ENCODE data around the gene PRG2. TPM values are rescaled to one million over a fixed set of nuclear protein-coding genes. Genes with fewer than 3 reads are reported as not detected.

Gene PRG2
- polyA plus RNA-seq, 3 donors = 1.1 TPM; not detected in 2

DNA sequence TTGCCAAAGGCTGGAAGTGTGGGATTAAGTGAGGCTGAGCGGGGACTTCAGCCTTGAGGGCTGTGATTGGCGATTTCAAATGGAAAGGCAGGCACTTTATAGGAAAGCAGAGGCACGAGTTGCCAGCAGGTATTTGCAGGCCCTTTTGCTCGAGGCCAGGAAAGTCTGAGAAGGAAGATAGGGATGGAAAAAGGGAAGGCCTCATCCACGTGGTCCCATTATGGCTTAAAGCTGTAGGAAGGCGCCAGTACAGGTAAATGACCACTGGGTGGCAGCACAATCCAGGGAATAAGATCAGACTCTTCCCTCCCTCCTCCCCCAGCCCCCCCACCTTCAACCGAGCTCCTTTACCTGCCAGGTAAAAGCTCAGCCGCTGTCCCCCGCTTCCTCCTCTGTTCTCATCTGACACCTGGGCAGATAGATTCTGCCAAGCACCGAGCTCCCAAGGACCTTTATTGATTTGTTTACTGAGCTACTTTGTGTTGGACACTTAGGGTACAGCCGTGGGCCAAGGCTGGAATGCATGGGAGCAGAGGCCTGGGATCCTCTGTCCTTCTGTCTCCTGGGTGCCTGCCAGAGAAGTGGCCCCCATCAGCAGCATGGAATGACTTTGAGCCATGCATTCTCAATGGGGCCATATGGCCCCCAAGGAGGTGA, 44.8 kb downstream of the PRG2 start:
- Histone ChIP-seq H3K4me1 (ENCODE audit: control insufficient read depth in 1 of 2, insufficient read depth in 2 of 2, low read length in 2 of 2) (no peaks in the 10 kb centered on the region), H3K4me2 (replicated peaks; ENCODE audit: extremely low read depth, low read length, poor library complexity, severe bottlenecking) (no peak overlapping the region), H4K20me1 (ENCODE audit: insufficient read depth, low read length) (no peaks in the 10 kb centered on the region), H2AFZ (ENCODE audit: insufficient read depth, low read depth, low read length, poor library complexity, severe bottlenecking) (no peak overlapping the region), H3K36me3 (replicated peaks in 1 of 2; ENCODE audit: control insufficient read depth in 1 of 2, insufficient read depth in 2 of 2, low read length in 2 of 2) (no peaks in the 10 kb centered on the region), H3K9me3 (replicated peaks in 1 of 2; ENCODE audit: control insufficient read depth in 1 of 2, insufficient read depth in 1 of 2, low read length in 2 of 2) (no peaks in the 10 kb centered on the region), H3K27ac (ENCODE audit: low read depth in 1 of 2, low read length in 2 of 2) (no peak overlapping the region), H3K27me3 (ENCODE audit: control insufficient read depth in 2 of 2, insufficient read depth in 2 of 2, low read length in 2 of 2) (no peaks in the 10 kb centered on the region), H3K9ac (ENCODE audit: insufficient read depth, low read length, poor library complexity, severe bottlenecking) (no peak overlapping the region), H3K4me3 (replicated peaks in 1 of 3; ENCODE audit: low read depth in 2 of 3, low read length in 3 of 3) (no peak overlapping the region), H3K79me2 (ENCODE audit: insufficient read depth, low read length) (no peaks in the 10 kb centered on the region)
- Mint-ChIP-seq H3K27ac (peak overlapping the region in 1 of 7 donors; percentile 55), H3K36me3 (no peaks in the 10 kb centered on the region), H3K4me3 (no peak overlapping the region), H3K9me3 (peaks cover 0 to 2% (median 0%) of the 10 kb centered on the region in 7 donors), H3K4me1 (peaks cover 8% of the 10 kb centered on the region), H3K27me3 (ENCODE audit: low read depth in 3 of 3) (peaks cover 0 to 9% (median 4%) of the 10 kb centered on the region in 3 donors)
- intact Hi-C loops (cut with micrococcal nuclease) = loop anchor here (5.0 kb wide), 3 partner anchors 137 to 297 kb away; no protein-coding TSS in a partner anchor
- TF ChIP-seq, protein P1, sequence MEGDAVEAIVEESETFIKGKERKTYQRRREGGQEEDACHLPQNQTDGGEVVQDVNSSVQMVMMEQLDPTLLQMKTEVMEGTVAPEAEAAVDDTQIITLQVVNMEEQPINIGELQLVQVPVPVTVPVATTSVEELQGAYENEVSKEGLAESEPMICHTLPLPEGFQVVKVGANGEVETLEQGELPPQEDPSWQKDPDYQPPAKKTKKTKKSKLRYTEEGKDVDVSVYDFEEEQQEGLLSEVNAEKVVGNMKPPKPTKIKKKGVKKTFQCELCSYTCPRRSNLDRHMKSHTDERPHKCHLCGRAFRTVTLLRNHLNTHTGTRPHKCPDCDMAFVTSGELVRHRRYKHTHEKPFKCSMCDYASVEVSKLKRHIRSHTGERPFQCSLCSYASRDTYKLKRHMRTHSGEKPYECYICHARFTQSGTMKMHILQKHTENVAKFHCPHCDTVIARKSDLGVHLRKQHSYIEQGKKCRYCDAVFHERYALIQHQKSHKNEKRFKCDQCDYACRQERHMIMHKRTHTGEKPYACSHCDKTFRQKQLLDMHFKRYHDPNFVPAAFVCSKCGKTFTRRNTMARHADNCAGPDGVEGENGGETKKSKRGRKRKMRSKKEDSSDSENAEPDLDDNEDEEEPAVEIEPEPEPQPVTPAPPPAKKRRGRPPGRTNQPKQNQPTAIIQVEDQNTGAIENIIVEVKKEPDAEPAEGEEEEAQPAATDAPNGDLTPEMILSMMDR (IDR thresholded peaks at IDR 0.05) = peak; percentile 88
- peak; percentile 49 to 77 (median 73) for DNase-seq
- 27% methylated on average over 7 of the region's 11 CpGs for WGBS (ENCODE audit: insufficient coverage)

DNA sequence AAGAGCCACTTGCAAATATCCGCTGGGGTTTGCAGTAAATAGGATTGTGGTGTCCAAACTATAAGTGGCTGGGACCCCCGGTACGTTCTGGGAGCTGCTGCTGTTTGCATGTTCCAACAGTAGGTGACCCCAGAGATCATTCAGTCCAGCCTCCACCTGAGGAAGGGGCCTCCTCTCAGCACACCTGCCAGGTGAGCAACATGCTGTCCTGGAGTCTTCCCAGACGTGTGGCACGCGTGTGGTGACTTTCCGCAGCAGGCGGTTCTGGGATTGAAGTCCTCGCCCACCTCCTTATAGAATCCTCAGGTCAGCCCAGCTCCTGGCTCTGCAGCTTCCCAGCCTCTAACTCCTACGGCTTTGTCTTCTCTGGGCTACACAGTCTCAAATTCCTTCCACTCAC, 45.6 kb downstream of the PRG2 start:
- no peak overlapping the region for H3K9ac ChIP-seq (ENCODE audit: insufficient read depth, low read length, poor library complexity, severe bottlenecking)

More for the DNA sequence above, 45.6 kb downstream of the PRG2 start:
- Histone ChIP-seq H3K4me1 (ENCODE audit: control insufficient read depth in 1 of 2, insufficient read depth in 2 of 2, low read length in 2 of 2) (no peaks in the 10 kb centered on the region), H3K9me3 (replicated peaks in 1 of 2; ENCODE audit: control insufficient read depth in 1 of 2, insufficient read depth in 1 of 2, low read length in 2 of 2) (no peaks in the 10 kb centered on the region), H3K27ac (ENCODE audit: low read depth in 1 of 2, low read length in 2 of 2) (no peak overlapping the region), H3K4me2 (replicated peaks; ENCODE audit: extremely low read depth, low read length, poor library complexity, severe bottlenecking) (no peak overlapping the region), H4K20me1 (ENCODE audit: insufficient read depth, low read length) (no peaks in the 10 kb centered on the region), H3K36me3 (replicated peaks in 1 of 2; ENCODE audit: control insufficient read depth in 1 of 2, insufficient read depth in 2 of 2, low read length in 2 of 2) (no peaks in the 10 kb centered on the region), H2AFZ (ENCODE audit: insufficient read depth, low read depth, low read length, poor library complexity, severe bottlenecking) (no peak overlapping the region), H3K4me3 (replicated peaks in 1 of 3; ENCODE audit: low read depth in 2 of 3, low read length in 3 of 3) (no peak overlapping the region), H3K79me2 (ENCODE audit: insufficient read depth, low read length) (no peaks in the 10 kb centered on the region), H3K27me3 (ENCODE audit: control insufficient read depth in 2 of 2, insufficient read depth in 2 of 2, low read length in 2 of 2) (no peaks in the 10 kb centered on the region)
- no peak overlapping the region for H3K27ac Mint-ChIP-seq
- intact Hi-C loops (cut with micrococcal nuclease) = loop anchor here (5.0 kb wide), 3 partner anchors 137 to 297 kb away; no protein-coding TSS in a partner anchor
- H3K4me1 Mint-ChIP-seq = peaks cover 5% of the 10 kb centered on the region
- TF ChIP-seq, protein P1 (IDR thresholded peaks at IDR 0.05) = no peak
- no peak overlapping the region for H3K4me3 Mint-ChIP-seq
- H3K9me3 Mint-ChIP-seq = peaks cover 0 to under 1% (median 0%) of the 10 kb centered on the region in 7 donors
- H3K36me3 Mint-ChIP-seq = no peaks in the 10 kb centered on the region
- WGBS (ENCODE audit: insufficient coverage) = 94% methylated on average over 5 of the region's 10 CpGs
- DNase-seq = no peak
- peaks cover 3 to 11% (median 10%) of the 10 kb centered on the region in 3 donors for H3K27me3 Mint-ChIP-seq (ENCODE audit: low read depth in 3 of 3)
